ENCODE data around the gene FUBP3.

DNA sequence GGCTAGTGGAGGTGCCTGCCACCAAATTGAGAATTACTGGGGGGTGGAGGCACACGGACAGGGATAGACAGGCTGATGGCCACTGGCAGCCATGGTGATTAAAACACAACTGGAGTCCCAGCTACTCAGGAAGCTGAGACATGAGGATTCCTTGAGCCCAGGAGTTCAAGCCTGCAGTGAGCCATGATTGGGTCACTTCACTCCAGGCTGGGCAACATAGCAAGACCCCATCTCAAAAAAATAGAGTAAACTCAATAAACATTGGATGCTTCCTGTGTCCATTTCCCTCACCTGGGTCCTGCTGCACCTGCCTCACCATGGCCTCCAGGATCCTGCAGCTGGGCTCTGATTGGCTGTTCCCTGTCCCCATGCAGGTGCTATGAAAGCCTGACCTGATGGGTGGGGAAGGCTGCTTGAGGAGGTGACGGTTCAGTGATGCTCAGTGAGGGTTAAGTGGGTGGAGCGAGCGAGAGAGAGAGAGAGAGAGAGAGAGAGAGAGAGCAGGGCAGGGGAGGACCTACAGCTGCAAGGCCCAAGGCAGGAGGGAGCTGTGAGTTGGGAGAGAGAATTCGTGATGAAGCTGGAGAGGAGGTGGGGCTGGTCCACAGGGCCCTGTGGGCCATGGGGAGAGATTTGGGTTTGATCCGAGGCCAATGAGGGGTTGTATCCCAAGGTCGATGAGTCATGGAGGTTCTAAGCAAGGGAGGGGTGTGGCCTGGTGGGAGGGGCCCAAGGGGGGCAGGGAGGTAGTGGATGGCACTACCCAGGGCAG lies 36.7 kb upstream of the FUBP3 start:
- TF ChIP-seq, protein P1, sequence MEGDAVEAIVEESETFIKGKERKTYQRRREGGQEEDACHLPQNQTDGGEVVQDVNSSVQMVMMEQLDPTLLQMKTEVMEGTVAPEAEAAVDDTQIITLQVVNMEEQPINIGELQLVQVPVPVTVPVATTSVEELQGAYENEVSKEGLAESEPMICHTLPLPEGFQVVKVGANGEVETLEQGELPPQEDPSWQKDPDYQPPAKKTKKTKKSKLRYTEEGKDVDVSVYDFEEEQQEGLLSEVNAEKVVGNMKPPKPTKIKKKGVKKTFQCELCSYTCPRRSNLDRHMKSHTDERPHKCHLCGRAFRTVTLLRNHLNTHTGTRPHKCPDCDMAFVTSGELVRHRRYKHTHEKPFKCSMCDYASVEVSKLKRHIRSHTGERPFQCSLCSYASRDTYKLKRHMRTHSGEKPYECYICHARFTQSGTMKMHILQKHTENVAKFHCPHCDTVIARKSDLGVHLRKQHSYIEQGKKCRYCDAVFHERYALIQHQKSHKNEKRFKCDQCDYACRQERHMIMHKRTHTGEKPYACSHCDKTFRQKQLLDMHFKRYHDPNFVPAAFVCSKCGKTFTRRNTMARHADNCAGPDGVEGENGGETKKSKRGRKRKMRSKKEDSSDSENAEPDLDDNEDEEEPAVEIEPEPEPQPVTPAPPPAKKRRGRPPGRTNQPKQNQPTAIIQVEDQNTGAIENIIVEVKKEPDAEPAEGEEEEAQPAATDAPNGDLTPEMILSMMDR (IDR thresholded peaks at IDR 0.05): no peak
- TF ChIP-seq POLR2A (IDR thresholded peaks at IDR 0.05): no peak

All from uterus (tissue), 2 donors.